Astrocyte of the spinal cord (primary cell): ENCODE data around the gene CRACR2B.

Experiments used
- DNase-seq: peaks from one replicate; pipeline ENCODE4 v3.0.0; 2011; ENCODE audit warnings: low read depth, low spot score
- H3K4me3 ChIP-seq: 2 replicates; pipeline ENCODE4 v1.5.1; 2011; ENCODE audit warnings: low read depth, mild to moderate bottlenecking, low read length, moderate library complexity
- CTCF ChIP-seq: IDR thresholded peaks from 2 replicates; pipeline ENCODE4 v1.5.1; 2012; ENCODE audit warnings: low read depth, mild to moderate bottlenecking, low read length, inconsistent platforms
- in situ Hi-C: cut with HindIII; loops from 2 replicates; pipeline ENCODE4 v1.10.0; 2017; ENCODE audit warnings: low sequenced_read_pairs

CRACR2B gene

GRCh38 chr11:795634-796564 lies 31.8 kb upstream of the CRACR2B start:
- no peak for TF ChIP-seq CTCF
- DNase-seq, result peak; percentile 82
- in situ Hi-C loops, result no loop called here
- H3K4me3 ChIP-seq, result peak overlapping the region; percentile 71

GRCh38 chr11:796565-797295 lies 31.0 kb upstream of the CRACR2B start:
- no peak for TF ChIP-seq CTCF
- in situ Hi-C loops, result no loop called here
- DNase-seq, result no peak
- peak overlapping the region; percentile 71 for H3K4me3 ChIP-seq

- in situ Hi-C loops, result no loop called here
- DNase-seq, result peak; percentile 91
- peak overlapping the region; percentile 71 for H3K4me3 ChIP-seq
- no peak for TF ChIP-seq CTCF
These were observed 30.2 kb upstream of the CRACR2B start for GRCh38 chr11:797296-798092.

GRCh38 chr11:798093-798713 lies 29.5 kb upstream of the CRACR2B start, which contains the start of gene SLC25A22:
TSS of gene SLC25A22 (minus strand) at chr11:798281. CDS start at chr11:795006, 3,275 bp downstream.
- DNase-seq, result peak; percentile 68
- in situ Hi-C loops, result no loop called here
- TF ChIP-seq CTCF, result peak; percentile 64
- H3K4me3 ChIP-seq, result peak within 1 kb of the TSS; percentile 71

GRCh38 chr11:799641-800316 lies 27.9 kb upstream of the CRACR2B start:
- H3K4me3 ChIP-seq, result no peak overlapping the region
- in situ Hi-C loops, result no loop called here
- no peak for TF ChIP-seq CTCF
- no peak for DNase-seq
